ENCODE data around the gene NFKB2. TPM values are rescaled to one million over a fixed set of nuclear protein-coding genes. Genes with fewer than 3 reads are reported as not detected.
A peak's percentile ranks its signal among the peaks of the same experiment; 100 is the strongest.

NFKB2 gene
- total and polyA plus RNA-seq, 2 of the 8 experiments (the other 6 are each of a cell fraction or from before 2014, with no cell fraction given): 20.4 to 31.4 TPM

DNA sequence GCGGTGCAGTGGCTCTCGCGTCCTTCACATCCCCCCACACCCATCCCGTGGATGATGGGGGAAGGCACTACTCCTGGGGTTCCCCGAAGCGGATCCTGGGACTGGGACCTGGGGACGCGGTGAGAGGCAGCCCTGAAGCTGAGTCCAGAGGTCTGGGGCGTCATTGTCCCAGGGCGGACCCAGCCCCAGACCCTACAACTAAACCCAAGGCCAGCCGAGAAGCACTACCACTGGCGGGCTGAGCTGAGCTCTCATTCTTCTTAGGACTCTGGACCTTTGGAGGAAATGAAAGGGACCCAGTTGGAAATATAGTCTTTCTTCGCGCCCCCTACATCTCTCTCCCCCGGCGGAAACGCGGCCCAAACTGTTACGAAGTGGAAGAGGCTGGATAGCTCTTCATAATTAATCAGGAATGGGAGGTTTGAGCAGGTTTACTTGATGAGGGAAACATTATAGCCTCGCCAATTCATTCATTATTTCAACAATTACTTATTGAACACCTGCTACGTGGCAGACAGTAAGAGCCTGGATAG lies 24.7 kb downstream of the NFKB2 start:
- POLR2A ChIA-PET (ENCODE audit: partially characterized antibody): interaction anchor here (0.6 to 7.9 kb wide), 14 partner anchors 9 to 269 kb away, joined by 3 to 56 read pairs (median 14); partner anchors contain the start of genes C10orf95, CUEDC2 and NFKB2
- no peak overlapping the region; a peak in 1 of 7 replicates for H3K9ac ChIP-seq (replicated peaks in 1 of 4; ENCODE audit: extremely low read depth in 1 of 4, low read depth in 3 of 4, low read length in 3 of 4)

More for the DNA sequence above, 24.7 kb downstream of the NFKB2 start:
- Histone ChIP-seq H3K79me2 (ENCODE audit: control insufficient read depth in 1 of 2, insufficient read depth in 2 of 2, low read length in 2 of 2) (no peaks in the 10 kb centered on the region), H4K8ac (ENCODE audit: extremely low read depth, insufficient read depth, low read length) (no peak overlapping the region), H3K56ac (replicated peaks; ENCODE audit: insufficient read length, low read depth, low read length) (peak overlapping the region; percentile 19), H3K36me3 (ENCODE audit: control insufficient read depth in 2 of 4, insufficient read depth in 4 of 4, low read length in 3 of 4) (0 out of 8 replicates have a peak, but pooled peaks cover 0 to 3% (median 0%) of the 10 kb centered on the region in 4 experiments), H3K23me2 (ENCODE audit: low read depth, low read length) (peaks cover 32% of the 10 kb centered on the region), H3K27ac (ENCODE audit: low read depth, low read length) (no peak overlapping the region), H3K14ac (ENCODE audit: insufficient read length) (no peak overlapping the region), H4K5ac (ENCODE audit: insufficient read length, low read depth, low read length) (no peak overlapping the region), H3K4me2 (ENCODE audit: insufficient read depth in 1 of 2, low read depth in 2 of 2, low read length in 2 of 2) (peak overlapping the region; percentile 88 to 100), H3K4me3 (ENCODE audit: extremely low read depth in 1 of 4, insufficient read depth in 2 of 4, low read depth in 3 of 4, low read length in 4 of 4) (peak overlapping the region; percentile 74 to 92 (median 80)), H2BK120ac (replicated peaks; ENCODE audit: low read depth, low read length) (no peak overlapping the region), H2BK5ac (ENCODE audit: low read depth, low read length) (no peak overlapping the region; the same call in 1 of the 2 replicates), H3K79me1 (ENCODE audit: low read depth, low read length) (no peaks in the 10 kb centered on the region), H3K23ac (ENCODE audit: insufficient read length) (no peak overlapping the region), H2AK5ac (ENCODE audit: low read depth, low read length) (no peak overlapping the region), H4K20me1 (replicated peaks in 1 of 2; ENCODE audit: control insufficient read depth in 1 of 2, insufficient read depth in 2 of 2, low read length in 2 of 2) (peaks cover 5 to 9% of the 10 kb centered on the region in 2 experiments), H3K4me1 (replicated peaks in 1 of 4; ENCODE audit: control insufficient read depth in 3 of 4, insufficient read depth in 4 of 4, low read length in 3 of 4) (peaks cover 0 to 25% (median 10%) of the 10 kb centered on the region in 4 experiments; a peak in 5 of 7 replicates), H3K4ac (replicated peaks; ENCODE audit: insufficient read length, low read depth, low read length) (peak overlapping the region; percentile 50), H3K18ac (ENCODE audit: extremely low read depth, low read length) (no peak overlapping the region), H2AFZ (ENCODE audit: low read length) (peak overlapping the region; percentile 77; the same call in 1 of the 2 replicates), H3K9me3 (ENCODE audit: insufficient read depth in 2 of 2, low read depth in 1 of 2, low read length in 1 of 2) (no peaks in the 10 kb centered on the region), H2BK20ac (ENCODE audit: low read length) (no peak overlapping the region), H4K91ac (replicated peaks; ENCODE audit: insufficient read length, low read length) (peak overlapping the region; percentile 5), H3K27me3 (replicated peaks in 1 of 4; ENCODE audit: control insufficient read depth in 3 of 4, extremely low read depth in 1 of 4, insufficient read depth in 3 of 4, low read length in 3 of 4) (no peaks in the 10 kb centered on the region), H2BK12ac (ENCODE audit: low read depth, low read length) (no peak overlapping the region), H2BK15ac (ENCODE audit: low read length) (no peak overlapping the region)
- whole genome bisulfite sequencing, 2 experiments (ENCODE audit: extremely low coverage in 1 of 2, insufficient coverage in 1 of 2, insufficient read length in 1 of 2, insufficient replicate concordance in 2 of 2, low coverage in 1 of 2, low lambda C conversion rate in 2 of 2, missing lambda C conversion rate in 1 of 2): 1% methylated on average over 21 of the region's 21 CpGs; no CpG with 5 or more reads in 1 of the 2 experiments
- no peak for DNase-seq (ENCODE audit: low read depth in 1 of 2, low spot score in 2 of 2)
- TF ChIP-seq EZH2 (IDR thresholded peaks at IDR 0.05; ENCODE audit: low read depth, low read length, severe bottlenecking): peak; percentile 29
- TF ChIP-seq, protein P1, sequence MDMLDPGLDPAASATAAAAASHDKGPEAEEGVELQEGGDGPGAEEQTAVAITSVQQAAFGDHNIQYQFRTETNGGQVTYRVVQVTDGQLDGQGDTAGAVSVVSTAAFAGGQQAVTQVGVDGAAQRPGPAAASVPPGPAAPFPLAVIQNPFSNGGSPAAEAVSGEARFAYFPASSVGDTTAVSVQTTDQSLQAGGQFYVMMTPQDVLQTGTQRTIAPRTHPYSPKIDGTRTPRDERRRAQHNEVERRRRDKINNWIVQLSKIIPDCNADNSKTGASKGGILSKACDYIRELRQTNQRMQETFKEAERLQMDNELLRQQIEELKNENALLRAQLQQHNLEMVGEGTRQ (IDR thresholded peaks at IDR 0.05; ENCODE audit: low read length): no peak
- TF ChIP-seq HDAC2 (IDR thresholded peaks at IDR 0.05; ENCODE audit: borderline replicate concordance in 1 of 2, low read depth in 2 of 2, low read length in 2 of 2): no peak
- CTCF ChIA-PET (ENCODE audit: partially characterized antibody): interaction anchor here (0.6 to 9.5 kb wide), 19 partner anchors 10 to 1676 kb away, joined by 3 to 78 read pairs (median 7); partner anchors contain the start of genes C10orf95 and CUEDC2
- FAIRE-seq: no peak
